Right lobe of liver (tissue), 4 donors: ENCODE results near the gene DERA.

Experiments used
- CTCF ChIP-seq, 4 donors: fragments of 200-600 bp in 3 of 4; fragments of 450-650 bp in 1 of 4; IDR thresholded peaks; one replicate each; pipeline versions ENCODE4 v1.5.1 to v1.8.0; 2016 to 2022; ENCODE audit warnings: antibody characterized with exemption in 4 of 4, mild to moderate bottlenecking in 2 of 4
- POLR2A ChIP-seq: fragments of 450-650 bp; IDR thresholded peaks from one replicate; pipeline ENCODE4 v1.6.1; 2017; ENCODE audit warnings: antibody characterized with exemption, mild to moderate bottlenecking
- donor health status: DM: no; HTN: no; CAD: no.
- donor health status: DM: no; HTN: no; CAD: no.
- donor health status: DM: no; HTN: yes; CAD: no.

GRCh38 chr12:15942475-15942874 lies 31.3 kb downstream of the DERA start:
- TF ChIP-seq CTCF (IDR thresholded peaks at IDR 0.05) (no peak), POLR2A (no peak)
